Thyroid gland (tissue), 4 donors: ENCODE data around the gene LPP.

Experiments
- POLR2A ChIP-seq, 2 donors: fragments of 450-650 bp; IDR thresholded peaks; one replicate each; pipeline ENCODE4 v1.6.1; 2017; ENCODE audit warnings: antibody characterized with exemption in 2 of 2, mild to moderate bottlenecking in 2 of 2, moderate library complexity in 1 of 2
- TF ChIP-seq, protein P1 (sequence below), 6 experiments: fragments of 200-600 bp in 3 of 6; fragments of 450-650 bp in 3 of 6; sonication (generic) in 3 of 6; IDR thresholded peaks; one replicate each; pipeline ENCODE4 v1.5.1; 2016 to 2019; ENCODE audit warnings: antibody characterized with exemption in 6 of 6, mild to moderate bottlenecking in 2 of 6, inconsistent platforms in 1 of 6, moderate library complexity in 1 of 6

DNA sequence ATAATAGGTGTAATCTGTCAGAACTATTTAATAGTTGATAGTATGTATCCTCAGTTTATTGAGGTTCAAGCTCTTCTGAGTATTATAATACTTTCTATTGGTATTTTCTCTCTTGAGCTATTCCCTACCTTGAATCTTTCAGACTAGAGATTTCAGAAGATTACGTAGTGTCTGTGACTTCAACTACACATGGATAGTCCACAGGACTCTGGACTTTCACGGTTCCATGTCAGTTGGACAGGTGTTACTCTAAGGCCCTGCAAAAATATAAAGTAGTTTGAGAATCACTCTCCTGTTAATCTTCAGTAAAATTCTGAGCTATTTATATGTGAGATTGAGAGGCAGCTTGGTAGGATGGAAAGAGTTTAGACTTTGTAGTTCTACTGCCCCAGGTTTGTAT lies 664.3 kb downstream of the LPP start:
- TF ChIP-seq, protein P1, sequence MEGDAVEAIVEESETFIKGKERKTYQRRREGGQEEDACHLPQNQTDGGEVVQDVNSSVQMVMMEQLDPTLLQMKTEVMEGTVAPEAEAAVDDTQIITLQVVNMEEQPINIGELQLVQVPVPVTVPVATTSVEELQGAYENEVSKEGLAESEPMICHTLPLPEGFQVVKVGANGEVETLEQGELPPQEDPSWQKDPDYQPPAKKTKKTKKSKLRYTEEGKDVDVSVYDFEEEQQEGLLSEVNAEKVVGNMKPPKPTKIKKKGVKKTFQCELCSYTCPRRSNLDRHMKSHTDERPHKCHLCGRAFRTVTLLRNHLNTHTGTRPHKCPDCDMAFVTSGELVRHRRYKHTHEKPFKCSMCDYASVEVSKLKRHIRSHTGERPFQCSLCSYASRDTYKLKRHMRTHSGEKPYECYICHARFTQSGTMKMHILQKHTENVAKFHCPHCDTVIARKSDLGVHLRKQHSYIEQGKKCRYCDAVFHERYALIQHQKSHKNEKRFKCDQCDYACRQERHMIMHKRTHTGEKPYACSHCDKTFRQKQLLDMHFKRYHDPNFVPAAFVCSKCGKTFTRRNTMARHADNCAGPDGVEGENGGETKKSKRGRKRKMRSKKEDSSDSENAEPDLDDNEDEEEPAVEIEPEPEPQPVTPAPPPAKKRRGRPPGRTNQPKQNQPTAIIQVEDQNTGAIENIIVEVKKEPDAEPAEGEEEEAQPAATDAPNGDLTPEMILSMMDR (IDR thresholded peaks at IDR 0.05) = no peak
- TF ChIP-seq POLR2A (IDR thresholded peaks at IDR 0.05) = no peak
